ENCODE results near the gene MAPKAP1.

MAPKAP1 gene

GRCh38 chr9:125706651-125707471 lies at the start of gene MAPKAP1:
TSS of gene MAPKAP1 (minus strand) at chr9:125707208. CDS start at chr9:125672574, 34,634 bp downstream.
- peak; percentile 96 for DNase-seq

- DNase-seq = no peak
Observed at GRCh38 chr9:125756518-125756917, 49.5 kb upstream of the MAPKAP1 start.

- DNase-seq = no peak
Observed at GRCh38 chr9:125755340-125755739, 48.3 kb upstream of the MAPKAP1 start.

- DNase-seq = no peak
Observed at GRCh38 chr9:125754096-125754495, 47.1 kb upstream of the MAPKAP1 start.

- DNase-seq = no peak
Observed at GRCh38 chr9:125752070-125752628, 45.1 kb upstream of the MAPKAP1 start.

- no peak for DNase-seq
Observed at GRCh38 chr9:125750627-125751011, 43.6 kb upstream of the MAPKAP1 start.

GRCh38 chr9:125749951-125750626 lies 43.1 kb upstream of the MAPKAP1 start:
- DNase-seq = no peak

GRCh38 chr9:125749287-125749935 lies 42.4 kb upstream of the MAPKAP1 start:
- no peak for DNase-seq

GRCh38 chr9:125748446-125749099 lies 41.6 kb upstream of the MAPKAP1 start:
- no peak for DNase-seq

GRCh38 chr9:125747765-125748445 lies 40.9 kb upstream of the MAPKAP1 start:
- peak; percentile 23 for DNase-seq

GRCh38 chr9:125747053-125747764 lies 40.2 kb upstream of the MAPKAP1 start, which contains the start of gene PBX3:
TSS of gene PBX3 (plus strand) at chr9:125747373.
- DNase-seq = peak; percentile 46

- no peak for DNase-seq
Observed at GRCh38 chr9:125746774-125747052, 39.7 kb upstream of the MAPKAP1 start.

GRCh38 chr9:125746017-125746773 lies 39.2 kb upstream of the MAPKAP1 start:
- DNase-seq = peak; percentile 92

- no peak for DNase-seq
Observed at GRCh38 chr9:125745682-125746016, 38.6 kb upstream of the MAPKAP1 start.

GRCh38 chr9:125745018-125745417 lies 38.0 kb upstream of the MAPKAP1 start:
- DNase-seq = no peak

GRCh38 chr9:125744616-125745015 lies 37.6 kb upstream of the MAPKAP1 start:
- no peak for DNase-seq

- no peak for DNase-seq
Observed at GRCh38 chr9:125743682-125744428, 36.8 kb upstream of the MAPKAP1 start.

GRCh38 chr9:125742657-125743056 lies 35.6 kb upstream of the MAPKAP1 start:
- DNase-seq = no peak

GRCh38 chr9:125739436-125739835 lies 32.4 kb upstream of the MAPKAP1 start:
- DNase-seq = no peak

GRCh38 chr9:125732562-125732961 lies 25.6 kb upstream of the MAPKAP1 start:
- DNase-seq = no peak

All from activated naive CD4-positive, alpha-beta T cell treated with anti-CD3 and anti-CD28 coated beads, Interleukin-2, amount 50 U/mL, for 16 hours (primary cell).